Measurements from ENCODE around the gene RAX2.
"Not testable (repeated sequence)": the region's sequence is repeated elsewhere in the genome, so short reads cannot be mapped to it uniquely, and the experiment has no call there.

The RAX2 gene

GRCh38 chr19:3818466-3818865 is 46.4 kb upstream of the RAX2 start:
- Histone ChIP-seq H3K36me3 (ENCODE audit: insufficient read depth) (no peaks in the 10 kb centered on the region), H3K27ac (no peak overlapping the region), H3K27me3 (ENCODE audit: insufficient read depth, low read depth) (peaks cover 92% of the 10 kb centered on the region), H2AFZ (ENCODE audit: low read depth) (no peak overlapping the region; the same call in 1 of the 2 replicates), H3K4me3 (IDR thresholded peaks at IDR 0.05; ENCODE audit: insufficient read depth, low read depth, low read length) (no peak overlapping the region), H3K4me1 (ENCODE audit: low read depth, poor library complexity, severe bottlenecking) (no peaks in the 10 kb centered on the region), H3K9ac (no peak overlapping the region), H3K4me2 (no peak overlapping the region), H4K20me1 (ENCODE audit: insufficient read depth) (no peaks in the 10 kb centered on the region), H3K79me2 (ENCODE audit: insufficient read depth, low read depth) (no peaks in the 10 kb centered on the region)
- TF ChIP-seq CTCF (conservative IDR thresholded peaks at IDR 0.05; ENCODE audit: low read depth, low read length) = no peak

- Histone ChIP-seq H3K4me3 (IDR thresholded peaks at IDR 0.05; ENCODE audit: insufficient read depth, low read depth, low read length) (no peak overlapping the region), H2AFZ (ENCODE audit: low read depth) (no peak overlapping the region), H3K27me3 (ENCODE audit: insufficient read depth, low read depth) (peaks cover 91% of the 10 kb centered on the region), H3K79me2 (ENCODE audit: insufficient read depth, low read depth) (no peaks in the 10 kb centered on the region), H3K9ac (no peak overlapping the region), H3K27ac (no peak overlapping the region), H3K36me3 (ENCODE audit: insufficient read depth) (no peaks in the 10 kb centered on the region), H4K20me1 (ENCODE audit: insufficient read depth) (no peaks in the 10 kb centered on the region), H3K4me1 (ENCODE audit: low read depth, poor library complexity, severe bottlenecking) (no peaks in the 10 kb centered on the region), H3K4me2 (no peak overlapping the region)
- TF ChIP-seq CTCF (conservative IDR thresholded peaks at IDR 0.05; ENCODE audit: low read depth, low read length) = no peak
Observed at GRCh38 chr19:3817761-3818160, 45.7 kb upstream of the RAX2 start.

GRCh38 chr19:3816566-3817218 is 44.7 kb upstream of the RAX2 start:
- H3K27ac ChIP-seq = no peak overlapping the region
- peaks cover 93% of the 10 kb centered on the region for H3K27me3 ChIP-seq (ENCODE audit: insufficient read depth, low read depth)
- H2AFZ ChIP-seq (ENCODE audit: low read depth) = no peak overlapping the region
- H3K4me1 ChIP-seq (ENCODE audit: low read depth, poor library complexity, severe bottlenecking) = no peaks in the 10 kb centered on the region
- H4K20me1 ChIP-seq (ENCODE audit: insufficient read depth) = no peaks in the 10 kb centered on the region
- no peak for TF ChIP-seq CTCF (conservative IDR thresholded peaks at IDR 0.05; ENCODE audit: low read depth, low read length)
- H3K4me2 ChIP-seq = no peak overlapping the region
- no peaks in the 10 kb centered on the region for H3K79me2 ChIP-seq (ENCODE audit: insufficient read depth, low read depth)
- no peak overlapping the region for H3K9ac ChIP-seq
- no peaks in the 10 kb centered on the region for H3K36me3 ChIP-seq (ENCODE audit: insufficient read depth)
- H3K4me3 ChIP-seq (IDR thresholded peaks at IDR 0.05; ENCODE audit: insufficient read depth, low read depth, low read length) = no peak overlapping the region

- H3K9ac ChIP-seq; H3K4me2 ChIP-seq; H4K20me1 ChIP-seq (ENCODE audit: insufficient read depth); H3K4me3 ChIP-seq (IDR thresholded peaks at IDR 0.05; ENCODE audit: insufficient read depth, low read depth, low read length); H3K4me1 ChIP-seq (ENCODE audit: low read depth, poor library complexity, severe bottlenecking); H3K79me2 ChIP-seq (ENCODE audit: insufficient read depth, low read depth); H2AFZ ChIP-seq (ENCODE audit: low read depth); H3K36me3 ChIP-seq (ENCODE audit: insufficient read depth); H3K27ac ChIP-seq: not testable (repeated sequence)
- peaks cover 88% of the 10 kb centered on the region for H3K27me3 ChIP-seq (ENCODE audit: insufficient read depth, low read depth)
Observed at GRCh38 chr19:3816148-3816547, 44.1 kb upstream of the RAX2 start.

GRCh38 chr19:3814648-3815047 is 42.6 kb upstream of the RAX2 start:
- H3K4me3 ChIP-seq (IDR thresholded peaks at IDR 0.05; ENCODE audit: insufficient read depth, low read depth, low read length) = no peak overlapping the region
- no peak overlapping the region for H3K4me2 ChIP-seq
- no peak overlapping the region for H3K9ac ChIP-seq
- peaks cover 89% of the 10 kb centered on the region for H3K27me3 ChIP-seq (ENCODE audit: insufficient read depth, low read depth)
- no peaks in the 10 kb centered on the region for H3K4me1 ChIP-seq (ENCODE audit: low read depth, poor library complexity, severe bottlenecking)
- no peak for TF ChIP-seq CTCF (conservative IDR thresholded peaks at IDR 0.05; ENCODE audit: low read depth, low read length)
- H3K36me3 ChIP-seq (ENCODE audit: insufficient read depth) = no peaks in the 10 kb centered on the region
- no peak overlapping the region for H3K27ac ChIP-seq
- no peaks in the 10 kb centered on the region for H4K20me1 ChIP-seq (ENCODE audit: insufficient read depth)
- H2AFZ ChIP-seq (ENCODE audit: low read depth) = no peak overlapping the region
- H3K79me2 ChIP-seq (ENCODE audit: insufficient read depth, low read depth) = no peaks in the 10 kb centered on the region
